Activated CD8-positive, alpha-beta T cell treated with anti-CD3 and anti-CD28 coated beads, Interleukin-2, amount 10 ng/mL, durations not matched to agents 7 days and 5 days (primary cell): Measurements from ENCODE around the gene RIC1. TPM values are rescaled to one million over a fixed set of nuclear protein-coding genes. Genes with fewer than 3 reads are reported as not detected.
A peak's percentile ranks its signal among the peaks of the same experiment; 100 is the strongest.

Experiments used
- ATAC-seq: fragments of 150-1000 bp; cut with Tn5 transposase; one replicate; pipeline ENCODE4 v1.10.0; 2021; ENCODE audit warnings: moderate library complexity
- CTCF ChIA-PET: fragments of 350-600 bp; sonication (Branson Sonifier 250); formaldehyde crosslinking; loops from one replicate; lab custom pipeline; 2021; ENCODE audit warnings: antibody characterized with exemption; lab: Charles Lee
- POLR2A ChIA-PET: fragments of 350-600 bp; sonication (Branson Sonifier 250); formaldehyde crosslinking; loops from one replicate; lab custom pipeline; 2021; ENCODE audit warnings: antibody characterized with exemption; lab: Charles Lee
- DNase-seq: peaks from one replicate; pipeline ENCODE4 v3.0.0-alpha.2; 2020
- H3K27ac Mint-ChIP-seq: one replicate; pipeline ENCODE4 v1.8.0; 2021; ENCODE audit warnings: mild to moderate bottlenecking, mixed read lengths
- H3K27me3 Mint-ChIP-seq: one replicate; pipeline ENCODE4 v1.8.0; 2021; ENCODE audit warnings: low read depth, mixed read lengths
- H3K36me3 Mint-ChIP-seq: one replicate; pipeline ENCODE4 v1.8.0; 2021; ENCODE audit warnings: low read depth, mixed read lengths
- H3K4me1 Mint-ChIP-seq: one replicate; pipeline ENCODE4 v1.8.0; 2021; ENCODE audit warnings: low read depth, mixed read lengths
- H3K4me3 Mint-ChIP-seq: one replicate; pipeline ENCODE4 v1.8.0; 2021; ENCODE audit warnings: mild to moderate bottlenecking, mixed read lengths
- H3K9me3 Mint-ChIP-seq: one replicate; pipeline ENCODE4 v1.8.0; 2022; ENCODE audit warnings: mixed read lengths; ENCODE audit not compliant: insufficient read depth
- total RNA-seq, 2 experiments: library from RNA; stranded (reverse); gene quantifications; one replicate each; pipeline ENCODE4 v1.2.3, GENCODE V29; 2021

The RIC1 gene
- total RNA-seq, 2 experiments from 2014 or later = 16.7 to 17.8 TPM

GRCh38 chr9:5817862-5818261 is 189.0 kb downstream of the RIC1 start:
- no peaks in the 10 kb centered on the region for H3K9me3 Mint-ChIP-seq
- peaks cover 12% of the 10 kb centered on the region for H3K4me1 Mint-ChIP-seq
- ChIA-PET POLR2A (no interaction called here), CTCF (interaction anchor here (2.0 kb wide), 1 partner anchor 15 kb away, joined by 5 read pairs; the partner anchor contains the start of gene ERMP1)
- DNase-seq = no peak
- no peak for ATAC-seq
- no peak overlapping the region for H3K4me3 Mint-ChIP-seq
- no peaks in the 10 kb centered on the region for H3K27me3 Mint-ChIP-seq
- no peak overlapping the region for H3K27ac Mint-ChIP-seq
- peaks cover 49% of the 10 kb centered on the region for H3K36me3 Mint-ChIP-seq

GRCh38 chr9:5818424-5819142 is 189.7 kb downstream of the RIC1 start:
- Mint-ChIP-seq H3K27me3 (no peaks in the 10 kb centered on the region), H3K4me1 (peaks cover 12% of the 10 kb centered on the region), H3K4me3 (no peak overlapping the region), H3K9me3 (no peaks in the 10 kb centered on the region), H3K27ac (no peak overlapping the region), H3K36me3 (peaks cover 51% of the 10 kb centered on the region)
- no peak for DNase-seq
- ChIA-PET CTCF (interaction anchor here (2.0 kb wide), 1 partner anchor 15 kb away, joined by 5 read pairs; the partner anchor contains the start of gene ERMP1), POLR2A (interaction anchor here (0.7 kb wide), 1 partner anchor 630 kb away, joined by 3 read pairs; no protein-coding TSS in a partner anchor)
- ATAC-seq = no peak

GRCh38 chr9:5819174-5819573 is 190.3 kb downstream of the RIC1 start:
- no peak for ATAC-seq
- POLR2A ChIA-PET = interaction anchor here (0.7 kb wide), 1 partner anchor 630 kb away, joined by 3 read pairs; no protein-coding TSS in a partner anchor
- no peak for DNase-seq
- CTCF ChIA-PET = no interaction called here
- H3K4me1 Mint-ChIP-seq = peaks cover 10% of the 10 kb centered on the region
- H3K27ac Mint-ChIP-seq = no peak overlapping the region
- H3K27me3 Mint-ChIP-seq = no peaks in the 10 kb centered on the region
- H3K9me3 Mint-ChIP-seq = no peaks in the 10 kb centered on the region
- no peak overlapping the region for H3K4me3 Mint-ChIP-seq
- peaks cover 51% of the 10 kb centered on the region for H3K36me3 Mint-ChIP-seq

- CTCF ChIA-PET = interaction anchor here (1.8 kb wide), 1 partner anchor 12 kb away, joined by 10 read pairs; the partner anchor contains the start of gene ERMP1
- Mint-ChIP-seq H3K27me3 (no peaks in the 10 kb centered on the region), H3K4me3 (no peak overlapping the region), H3K9me3 (no peaks in the 10 kb centered on the region), H3K4me1 (peaks cover 19% of the 10 kb centered on the region), H3K36me3 (peaks cover 58% of the 10 kb centered on the region), H3K27ac (no peak overlapping the region)
- ATAC-seq (no peak), DNase-seq (no peak)
- POLR2A ChIA-PET = interaction anchor here (0.6 to 0.9 kb wide), 3 partner anchors 12 to 1053 kb away, joined by 3 to 4 read pairs (median 3); partner anchors contain the start of gene ERMP1
Measured at GRCh38 chr9:5820425-5820824, 191.5 kb downstream of the RIC1 start.

GRCh38 chr9:5825223-5825622 is 196.3 kb downstream of the RIC1 start:
- Mint-ChIP-seq H3K4me1 (peaks cover 39% of the 10 kb centered on the region), H3K4me3 (no peak overlapping the region), H3K27ac (no peak overlapping the region), H3K36me3 (peaks cover 66% of the 10 kb centered on the region), H3K27me3 (no peaks in the 10 kb centered on the region), H3K9me3 (no peaks in the 10 kb centered on the region)
- DNase-seq (no peak), ATAC-seq (peak; percentile 27)
- ChIA-PET CTCF (interaction anchor here (1.0 to 3.1 kb wide), 4 partner anchors 26 to 199 kb away, joined by 3 to 14 read pairs (median 4); no protein-coding TSS in a partner anchor), POLR2A (no interaction called here)

Other genes starting within 250 kb of the RIC1 start
- gene PLGRKT, start 191.2 kb upstream of the RIC1 start, total RNA-seq = 10 to 100 TPM; 30.5 to 30.7 TPM
- gene CD274, start 178.6 kb upstream of the RIC1 start, total RNA-seq = 1 to 10 TPM; 4.0 to 4.9 TPM
- gene PDCD1LG2, start 118.6 kb upstream of the RIC1 start, total RNA-seq = under 1 TPM; 0.55 TPM
- gene ERMP1, start 204.0 kb downstream of the RIC1 start, total RNA-seq = 10 to 100 TPM; 28.0 to 30.6 TPM